ENCODE results near the gene LBP.
"Not testable (repeated sequence)": the region's sequence is repeated elsewhere in the genome, so short reads cannot be mapped to it uniquely, and the experiment has no call there.

The LBP gene

GRCh38 chr20:38350879-38351775 is 4.8 kb downstream of the LBP start:
- DNase-seq = no peak

GRCh38 chr20:38353316-38353715 is 7.0 kb downstream of the LBP start:
- peak in 1 of 2 donors; percentile 33 for DNase-seq

DNA sequence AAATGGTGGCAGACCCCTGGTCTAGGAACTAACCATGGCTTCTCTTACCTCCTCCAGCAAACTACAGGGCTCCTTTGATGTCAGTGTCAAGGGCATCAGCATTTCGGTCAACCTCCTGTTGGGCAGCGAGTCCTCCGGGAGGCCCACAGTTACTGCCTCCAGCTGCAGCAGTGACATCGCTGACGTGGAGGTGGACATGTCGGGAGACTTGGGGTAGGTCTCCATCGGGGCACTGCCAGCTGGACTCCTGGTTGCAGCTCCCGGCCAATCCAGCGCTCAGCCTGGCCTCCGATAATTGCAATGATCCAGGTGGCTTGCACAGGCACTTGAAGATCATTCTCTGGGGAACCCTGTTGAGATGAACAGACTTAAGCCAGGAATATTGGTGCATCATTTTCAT is 7.9 kb downstream of the LBP start:
- no peak for DNase-seq

GRCh38 chr20:38355161-38356012 is 9.1 kb downstream of the LBP start:
- DNase-seq = peak; percentile 38 to 63

DNA sequence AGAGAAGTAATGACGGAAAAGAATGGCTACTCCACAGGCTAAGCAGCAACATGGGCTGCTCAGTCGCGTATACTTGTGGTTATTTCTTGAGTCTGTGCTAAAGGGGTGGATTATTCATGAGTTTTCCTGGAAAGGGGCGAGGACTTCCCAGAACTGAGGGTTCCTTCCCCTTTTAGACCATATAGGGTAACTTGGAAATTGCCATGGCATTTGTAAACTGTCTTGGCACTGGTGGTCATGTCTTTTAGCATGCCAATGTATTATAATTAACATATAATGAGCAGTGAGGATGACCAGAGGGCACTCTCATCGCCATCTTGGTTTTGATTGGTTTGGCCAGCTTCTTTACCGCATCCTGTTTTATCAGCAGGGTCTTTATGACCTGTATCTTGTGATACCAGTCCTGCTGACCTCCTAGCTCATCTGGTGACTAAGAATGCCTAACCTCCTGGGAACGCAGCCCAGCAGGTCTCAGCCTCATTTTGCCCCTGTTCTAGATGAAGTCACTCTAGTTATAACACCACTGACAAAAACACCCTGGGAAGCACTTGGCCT is 11.4 kb downstream of the LBP start:
- DNase-seq = peak; percentile 88 to 97

- no peak for DNase-seq
Measured at GRCh38 chr20:38358556-38358955, 12.3 kb downstream of the LBP start.

DNA sequence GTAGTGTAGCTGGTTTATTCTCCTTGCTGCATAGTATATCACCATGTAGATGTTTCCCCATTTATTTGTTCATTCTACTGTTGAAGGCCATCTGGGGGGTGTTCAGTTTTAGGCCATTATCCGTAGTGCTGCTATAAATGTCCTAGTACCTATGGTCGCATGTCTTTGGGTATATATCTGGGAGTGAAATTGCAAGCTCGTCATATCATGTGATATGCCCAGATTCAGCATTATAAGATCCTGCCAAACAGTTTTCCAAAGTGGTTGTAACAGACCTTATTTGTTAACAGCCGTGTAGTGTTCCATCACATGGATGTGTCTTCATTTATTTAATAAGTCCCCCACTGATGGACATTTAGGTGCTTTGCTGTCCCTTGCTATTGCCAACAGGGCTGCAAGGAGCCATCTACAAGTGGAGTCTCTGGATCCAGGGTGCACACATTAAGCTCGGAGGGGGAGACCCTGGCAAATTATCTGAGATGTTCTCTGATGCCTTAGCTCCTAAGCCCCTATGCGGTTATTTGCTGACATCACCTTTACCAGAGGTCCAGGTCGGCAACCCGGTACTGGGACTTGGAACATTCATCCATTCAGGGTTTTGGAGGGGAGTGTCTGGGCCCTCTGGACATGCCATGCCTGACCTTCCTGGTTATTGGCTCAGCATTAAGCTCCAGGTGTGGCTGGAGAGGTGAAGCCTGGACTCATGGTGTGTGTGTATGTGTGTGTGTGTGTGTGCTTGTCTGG is 16.9 kb downstream of the LBP start:
- DNase-seq = no peak

DNA sequence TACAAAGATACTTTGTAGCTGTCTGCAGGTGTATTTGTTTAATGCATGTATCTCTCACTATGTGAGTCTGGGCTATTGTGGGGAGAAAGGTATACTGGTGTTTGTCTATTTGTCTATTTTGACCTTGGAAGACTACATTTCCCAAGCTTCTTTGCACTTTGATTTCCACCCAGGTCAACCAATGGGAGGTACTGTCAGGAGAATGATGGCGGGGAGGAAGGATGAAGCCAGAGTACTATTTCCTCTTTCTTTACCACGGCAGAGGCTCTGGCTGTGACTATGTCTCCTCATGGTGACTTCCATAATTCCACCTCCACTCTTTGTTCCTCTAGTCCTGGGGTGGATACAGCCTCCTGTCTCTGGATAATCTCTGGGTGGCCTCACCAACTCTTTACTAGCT is 23.1 kb downstream of the LBP start:
- peak; percentile 68 to 72 for DNase-seq

DNA sequence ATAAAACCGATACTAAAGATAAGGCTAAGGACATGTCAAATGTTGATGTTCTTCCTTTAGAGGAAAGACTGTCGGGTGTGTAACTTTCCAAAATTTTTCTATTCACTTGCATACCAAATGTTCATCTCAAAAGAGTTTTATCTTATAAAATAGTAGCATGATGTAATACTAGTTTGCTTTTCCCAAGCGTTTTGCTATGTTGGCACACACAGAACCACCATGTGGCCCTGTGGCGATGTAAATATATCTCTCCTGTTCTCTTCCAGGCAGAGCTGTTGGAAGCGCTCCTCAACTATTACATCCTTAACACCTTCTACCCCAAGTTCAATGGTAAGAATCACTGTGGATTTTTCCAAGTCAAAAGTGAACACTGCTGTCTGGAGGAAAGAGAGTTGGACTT is 26.5 kb downstream of the LBP start:
- DNase-seq = no peak

- DNase-seq = no peak
Measured at GRCh38 chr20:38373231-38373867, 27.1 kb downstream of the LBP start.

- DNase-seq = no peak
Measured at GRCh38 chr20:38373898-38374297, 27.6 kb downstream of the LBP start.

DNA sequence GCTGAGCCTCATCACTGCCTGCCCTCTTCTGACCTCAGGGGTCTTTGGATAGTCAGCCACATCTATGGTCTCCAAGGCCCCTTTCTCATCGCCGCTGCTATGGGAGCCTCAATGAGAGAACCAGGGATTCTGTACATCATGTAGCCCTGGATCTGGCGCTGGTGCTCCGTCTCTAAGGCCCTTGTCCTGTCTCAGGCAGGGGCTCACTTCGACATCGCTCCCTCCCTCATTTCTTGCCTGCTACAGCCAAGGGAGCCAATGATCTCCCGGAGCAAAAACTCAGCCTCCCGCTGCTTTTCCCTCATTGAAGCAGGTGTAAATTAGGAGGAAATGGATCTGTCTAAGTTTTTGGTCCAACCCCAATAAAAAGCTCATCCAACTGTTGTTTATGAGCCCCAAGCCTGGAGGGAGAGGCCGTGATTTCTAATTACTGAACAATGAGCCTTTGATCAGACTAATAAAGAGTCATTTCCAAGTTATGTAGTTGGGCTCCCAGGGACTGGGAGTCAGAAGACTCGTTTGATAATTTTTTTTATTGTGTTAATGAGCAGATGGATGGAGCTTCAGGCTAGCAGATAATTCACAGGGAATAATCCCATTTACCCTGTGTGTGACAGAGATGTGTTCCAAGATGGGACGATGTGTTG is 30.9 kb downstream of the LBP start:
- no peak for DNase-seq

GRCh38 chr20:38377838-38378237 is 31.6 kb downstream of the LBP start:
- not testable (repeated sequence) for DNase-seq

DNA sequence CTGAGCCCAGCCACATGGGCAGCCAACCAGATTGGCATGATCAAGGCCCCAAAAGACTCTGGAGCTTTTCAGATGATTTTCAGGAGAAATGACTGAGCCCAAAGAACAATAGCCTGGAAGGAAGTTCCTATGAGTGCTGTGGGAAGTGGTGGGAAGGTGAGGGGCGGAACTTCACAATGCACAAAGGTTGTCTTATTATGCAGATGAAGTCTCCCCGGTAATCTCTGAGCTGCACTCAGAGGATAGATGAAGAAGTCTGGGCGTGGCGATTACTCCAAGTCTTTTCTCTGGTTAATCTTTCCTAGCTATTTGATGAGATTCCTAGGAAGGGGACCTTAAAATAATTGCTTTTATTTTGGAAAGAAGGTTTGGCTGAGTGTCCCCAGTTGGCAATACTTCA is 36.9 kb downstream of the LBP start:
- DNase-seq = no peak

GRCh38 chr20:38386004-38386403 is 39.7 kb downstream of the LBP start:
- DNase-seq = no peak

GRCh38 chr20:38386851-38387250 is 40.6 kb downstream of the LBP start:
- DNase-seq = no peak

DNA sequence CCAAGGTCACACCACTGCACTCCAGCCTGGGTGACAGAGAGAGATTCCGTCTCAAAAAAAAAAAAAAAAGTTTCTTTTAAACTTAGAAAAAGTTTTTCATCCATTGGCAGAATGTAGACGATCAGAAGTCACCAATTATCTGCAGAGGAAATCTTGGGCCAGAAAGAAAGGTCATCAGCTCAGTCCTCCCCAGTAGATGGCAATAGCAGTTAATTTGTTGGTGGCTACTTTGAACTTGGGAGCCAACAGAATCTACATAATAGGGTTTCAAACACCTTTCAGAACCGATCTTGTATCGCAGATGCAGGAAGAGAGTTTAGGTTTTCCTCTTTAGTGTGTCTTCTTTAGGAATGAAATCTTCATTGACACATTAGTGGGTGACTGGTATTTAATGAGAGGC is 41.7 kb downstream of the LBP start:
- DNase-seq = peak in 1 of 2 donors; percentile 24

DNA sequence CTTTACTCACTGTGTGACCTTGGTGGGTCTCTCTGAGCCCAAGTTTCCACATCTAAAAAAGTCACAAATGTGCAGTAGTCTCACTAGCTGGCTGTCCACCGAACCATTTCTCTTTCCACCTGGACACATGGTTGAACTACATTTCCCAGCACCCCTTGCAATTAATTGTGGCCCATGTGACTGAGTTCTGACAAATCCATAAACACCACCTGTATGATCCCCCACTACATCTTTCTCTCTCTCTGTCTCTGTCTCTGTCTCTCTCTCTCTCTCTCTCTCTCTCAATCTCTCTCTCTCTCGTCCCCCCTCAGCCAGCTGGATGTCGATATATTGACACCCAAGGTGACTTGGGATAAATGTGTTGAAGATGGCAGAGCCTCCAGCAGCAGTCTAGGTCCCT is 46.1 kb downstream of the LBP start:
- DNase-seq = no peak

GRCh38 chr20:38393259-38393658 is 47.0 kb downstream of the LBP start:
- no peak for DNase-seq

- no peak for DNase-seq
Measured at GRCh38 chr20:38395165-38395564, 48.9 kb downstream of the LBP start.

DNA sequence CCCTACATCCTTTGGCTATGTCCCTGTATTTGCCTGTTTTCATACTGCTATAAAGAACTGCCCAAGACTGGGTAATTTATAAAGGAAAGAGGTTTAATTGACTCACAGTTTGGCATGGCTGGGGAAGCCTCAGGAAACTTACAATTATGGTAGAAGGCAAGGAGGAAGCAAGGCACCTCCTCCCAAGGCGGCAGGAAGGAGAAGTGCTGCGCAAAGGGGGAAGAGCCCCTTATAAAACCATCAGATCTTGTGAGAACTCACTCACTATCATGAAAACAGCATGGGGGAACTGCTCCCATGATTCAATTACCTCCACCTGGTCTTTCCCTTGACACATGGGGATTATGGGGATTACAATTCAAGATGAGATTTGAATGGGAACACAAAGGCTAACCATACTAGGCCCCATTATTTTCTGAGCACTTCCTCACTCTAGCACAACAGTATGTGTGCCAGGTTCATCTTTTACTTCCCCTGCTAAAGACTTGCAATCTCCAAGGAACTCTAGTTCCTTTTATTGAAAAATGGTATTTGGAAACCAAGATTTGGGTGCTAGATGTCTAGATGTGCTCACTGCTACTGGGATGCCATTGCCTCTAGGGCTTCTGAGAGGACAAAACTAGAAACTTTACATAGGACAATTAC is 49.6 kb downstream of the LBP start:
- peak; percentile 57 to 80 for DNase-seq
